Pancreas (tissue), 10 donors: ENCODE results near the gene FBXW4. TPM values are rescaled to one million over a fixed set of nuclear protein-coding genes. Genes with fewer than 3 reads are reported as not detected.

Experiments used
- ATAC-seq, 4 donors: fragments of 200-7000 bp; cut with Tn5 transposase; one replicate each; pipeline versions ENCODE4 v1.8.0 to v1.9.1; 2020; ENCODE audit warnings: mild to moderate bottlenecking in 4 of 4, moderate library complexity in 4 of 4
- DNase-seq, 6 donors: peaks; one replicate each; pipeline ENCODE4 v3.0.0-alpha.2; 2020
- FAIRE-seq: peaks from 2 replicates; lab custom pipeline; 2012; peaks lifted over from hg19 to GRCh38; lab: Jason Lieb, UNC
- H3K27ac ChIP-seq, 4 donors: fragments of 200-600 bp; sonication (generic); 1 replicate in 3 of 4; 2 replicates in 1 of 4; pipeline versions ENCODE4 v1.5.0 to v1.8.0; 2020
- H3K27me3 ChIP-seq, 4 donors: fragments of 200-600 bp; one replicate each; pipeline ENCODE4 v1.8.0; 2021
- H3K36me3 ChIP-seq, 3 donors: fragments of 200-600 bp; sonication (generic) in 1 of 3; one replicate each; pipeline versions ENCODE4 v1.5.0 to v1.8.0; 2020 to 2021
- H3K4me1 ChIP-seq, 3 donors: fragments of 200-600 bp; one replicate each; pipeline ENCODE4 v1.8.0; 2021
- H3K4me3 ChIP-seq, 4 donors: fragments of 200-600 bp; sonication (generic) in 2 of 4; one replicate each; pipeline versions ENCODE4 v1.5.0 to v1.8.0; 2020 to 2021
- H3K9me3 ChIP-seq, 4 donors: fragments of 200-600 bp; one replicate each; pipeline ENCODE4 v1.8.0; 2021
- CTCF ChIP-seq, 4 donors: fragments of 200-600 bp; sonication (generic) in 3 of 4; IDR thresholded peaks; one replicate each; pipeline versions ENCODE4 v1.5.0 to v1.8.0; 2021; ENCODE audit warnings: antibody characterized with exemption in 4 of 4
- WGBS, 2 donors: extraction: QIAGEN DNeasy Blood & Tissue Kit; methylation state at CpG; one replicate each; pipeline ENCODE4 v1.1.7; 2013; 5-methylcytosine and 5-hydroxymethylcytosine counted together
- intact Hi-C, 3 donors: fragments of 100-400 bp; cut with DNase I; formaldehyde crosslinking; loops; one replicate each; pipeline versions ENCODE4 v1.11.1 to v1.14.2; 2022
- polyA plus RNA-seq, 2 donors: library from polyadenylated mRNA; stranded (reverse); fragments of 200-250 nt; gene quantifications; one replicate each; pipeline ENCODE4 v1.2.3, GENCODE V29; 2013
- total RNA-seq, 6 donors: library from RNA; stranded (reverse); fragmentation: NEBNext Ultra II Directional in 4 of 6; extraction: Animal tissue kit (Norgen Biotek cat#: 25700) in 4 of 6; gene quantifications; one replicate each; pipeline versions ENCODE4 v1.2.1 to v1.2.4, GENCODE V29; 2021 to 2023
- donor health status: healthy with polysubstance abuse.
- donor health status: DM: no; HTN: no; CAD: no; lungs with moderate emphysema.
- donor health status: DM: no; HTN: no; CAD: no.
- donor health status: control.
- donor health status: control.
- donor health status: Bipolar disorder and iron deficiency.
- donor health status: DM: yes; HTN: yes; CAD: no.
- donor health status: DM: no; HTN: no; CAD: no.
- donor health status: DM: no; HTN: no; CAD: no.
- donor health status: DM: yes; HTN: yes; CAD: no.

The FBXW4 gene
- total and polyA plus RNA-seq, 8 donors = 32.3 to 49.4 (median 40.0) TPM

DNA sequence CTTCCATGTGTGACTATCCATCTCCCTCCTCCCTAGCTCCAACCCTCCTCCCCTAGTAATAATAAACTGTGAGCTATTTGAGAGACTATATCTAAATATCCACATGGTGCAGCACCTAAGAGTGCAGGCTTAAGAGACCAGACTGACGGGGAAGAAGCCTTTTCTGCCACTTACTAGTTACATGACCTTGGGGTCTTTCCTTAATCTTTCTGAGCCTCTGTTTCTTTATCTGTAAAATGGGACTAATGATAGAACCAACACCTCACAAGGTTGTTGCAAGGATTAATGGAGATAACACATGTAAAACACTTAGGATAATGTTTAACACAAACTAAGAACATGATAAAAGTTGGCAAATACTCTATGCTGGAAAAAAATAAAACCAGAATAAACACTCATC, 37.1 kb upstream of the FBXW4 start:
- no peak for TF ChIP-seq CTCF (IDR thresholded peaks at IDR 0.05)
- 42 to 61% methylated on average over 1 of the region's 1 CpG for WGBS, 2 donors
- intact Hi-C loops = no loop called here
- FAIRE-seq = no peak
- H3K9me3 ChIP-seq = no peaks in the 10 kb centered on the region
- no peaks in the 10 kb centered on the region for H3K4me1 ChIP-seq
- no peak for DNase-seq
- no peak overlapping the region for H3K4me3 ChIP-seq
- no peak for ATAC-seq
- no peaks in the 10 kb centered on the region for H3K36me3 ChIP-seq
- H3K27me3 ChIP-seq = no peaks in the 10 kb centered on the region
- no peak overlapping the region for H3K27ac ChIP-seq

GRCh38 chr10:101726115-101726387, 31.1 kb upstream of the FBXW4 start:
- no peaks in the 10 kb centered on the region for H3K4me1 ChIP-seq
- no peaks in the 10 kb centered on the region for H3K36me3 ChIP-seq
- H3K27ac ChIP-seq = no peak overlapping the region
- ATAC-seq (no peak), DNase-seq (no peak), FAIRE-seq (no peak)
- no peak for TF ChIP-seq CTCF (IDR thresholded peaks at IDR 0.05)
- intact Hi-C loops = no loop called here
- H3K27me3 ChIP-seq = no peaks in the 10 kb centered on the region
- no peak overlapping the region for H3K4me3 ChIP-seq
- H3K9me3 ChIP-seq = no peaks in the 10 kb centered on the region
- whole genome bisulfite sequencing, 2 donors = 70 to 82% methylated on average over 2 of the region's 2 CpGs

GRCh38 chr10:101725296-101726114, 30.5 kb upstream of the FBXW4 start:
- H3K36me3 ChIP-seq = no peaks in the 10 kb centered on the region
- H3K4me3 ChIP-seq = no peak overlapping the region
- no peak for FAIRE-seq
- TF ChIP-seq CTCF (IDR thresholded peaks at IDR 0.05) = no peak
- no peaks in the 10 kb centered on the region for H3K4me1 ChIP-seq
- H3K9me3 ChIP-seq = no peaks in the 10 kb centered on the region
- H3K27ac ChIP-seq = no peak overlapping the region
- DNase-seq = no peak
- no peak for ATAC-seq
- intact Hi-C loops = no loop called here
- H3K27me3 ChIP-seq = no peaks in the 10 kb centered on the region
- 60 to 70% methylated on average over 8 of the region's 8 CpGs for WGBS, 2 donors

GRCh38 chr10:101724446-101724845, 29.5 kb upstream of the FBXW4 start:
- no peak overlapping the region for H3K4me3 ChIP-seq
- no peak for FAIRE-seq

More at GRCh38 chr10:101724446-101724845, 29.5 kb upstream of the FBXW4 start:
- ATAC-seq = no peak
- intact Hi-C loops = no loop called here
- Histone ChIP-seq H3K9me3 (no peaks in the 10 kb centered on the region), H3K4me1 (no peaks in the 10 kb centered on the region), H3K27me3 (no peaks in the 10 kb centered on the region), H3K27ac (no peak overlapping the region), H3K36me3 (no peaks in the 10 kb centered on the region)
- WGBS, 2 donors = 90 to 92% methylated on average over 2 of the region's 2 CpGs
- DNase-seq = no peak
- no peak for TF ChIP-seq CTCF (IDR thresholded peaks at IDR 0.05)
